GM21360 (cell line): ENCODE results near the gene TRAF5.
"Not testable (repeated sequence)": the region's sequence is repeated elsewhere in the genome, so short reads cannot be mapped to it uniquely, and the experiment has no call there.

ENCODE experiments used
- ATAC-seq: cut with Tn5 transposase; IDR thresholded peaks from one replicate; pipeline ENCODE4 v1.9.1; 2021; ENCODE audit warnings: mild to moderate bottlenecking, moderate library complexity; ENCODE audit not compliant: unreplicated experiment

TRAF5 gene

GRCh38 chr1:211376807-211377470 is 50.3 kb downstream of the TRAF5 start:
- no peak for ATAC-seq

- no peak for ATAC-seq
These were observed 51.2 kb downstream of the TRAF5 start for GRCh38 chr1:211377539-211378450.

GRCh38 chr1:211378844-211379243 is 52.2 kb downstream of the TRAF5 start:
- ATAC-seq = no peak

GRCh38 chr1:211379446-211379845 is 52.8 kb downstream of the TRAF5 start:
- ATAC-seq = no peak

- no peak for ATAC-seq
These were observed 55.0 kb downstream of the TRAF5 start for GRCh38 chr1:211381481-211382181.

GRCh38 chr1:211382182-211382713 is 55.6 kb downstream of the TRAF5 start:
- no peak for ATAC-seq

GRCh38 chr1:211382714-211383480 is 56.3 kb downstream of the TRAF5 start:
- peak; percentile 91 for ATAC-seq

DNA sequence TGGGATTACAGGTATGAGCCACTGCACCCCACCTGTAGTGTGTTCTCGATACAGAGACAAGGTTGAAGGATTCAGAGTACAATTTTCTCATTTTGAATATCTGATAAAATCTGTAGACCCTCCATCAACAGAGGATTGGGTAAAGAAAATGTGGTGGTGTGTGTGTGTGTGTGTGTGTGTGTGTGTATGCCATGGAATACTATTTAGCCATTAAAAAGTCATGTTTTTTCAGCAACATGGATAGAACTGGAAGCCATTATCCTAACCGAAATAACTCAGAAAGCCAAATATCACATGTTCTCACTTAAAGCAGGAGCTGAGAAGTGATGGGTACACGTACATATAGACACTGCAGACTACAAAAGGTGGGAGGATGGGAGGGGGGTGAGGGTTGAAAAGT is 57.9 kb downstream of the TRAF5 start:
- no peak for ATAC-seq

DNA sequence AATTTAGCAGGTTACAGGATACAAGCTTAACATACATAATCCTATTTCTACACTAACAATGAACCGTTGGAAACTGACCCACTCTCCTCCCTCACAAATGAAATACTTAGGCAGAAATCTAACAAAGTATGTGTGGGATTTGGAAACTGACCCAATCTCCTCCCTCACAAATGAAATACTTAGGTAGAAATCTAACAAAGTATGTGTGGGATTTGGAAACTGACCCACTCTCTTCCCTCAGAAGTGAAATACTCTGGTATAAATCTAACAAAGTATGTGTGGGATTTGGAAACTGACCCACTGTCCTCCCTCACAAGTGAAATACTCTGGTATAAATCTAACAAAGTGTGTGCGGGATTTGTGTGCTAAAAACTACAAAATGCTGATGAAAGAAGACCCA is 60.3 kb downstream of the TRAF5 start:
- ATAC-seq = no peak

DNA sequence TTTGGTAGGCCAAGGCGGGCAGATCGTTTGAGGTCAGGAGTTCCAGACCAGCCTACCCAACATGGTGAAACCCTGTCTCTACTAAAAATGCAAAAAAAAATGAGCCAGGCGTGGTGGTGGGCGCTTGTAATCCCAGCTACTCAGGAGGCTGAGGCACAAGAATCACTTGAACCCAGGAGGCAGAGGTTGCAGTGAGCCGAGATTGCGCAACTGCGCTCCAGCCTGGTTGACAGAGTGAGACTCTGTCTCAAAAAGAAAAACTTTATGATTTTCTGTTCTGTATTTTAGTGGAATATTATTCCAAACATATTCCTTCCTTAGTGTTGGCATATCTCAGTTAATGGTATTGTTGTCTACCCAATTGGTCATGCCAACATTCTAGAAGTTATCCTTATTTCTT is 64.2 kb downstream of the TRAF5 start:
- ATAC-seq = not testable (repeated sequence)

GRCh38 chr1:211393203-211393602 is 66.6 kb downstream of the TRAF5 start:
- ATAC-seq = no peak

- ATAC-seq = not testable (repeated sequence)
These were observed 71.8 kb downstream of the TRAF5 start for GRCh38 chr1:211398266-211398930.

GRCh38 chr1:211399851-211400393 is 73.3 kb downstream of the TRAF5 start:
- ATAC-seq = not testable (repeated sequence)

DNA sequence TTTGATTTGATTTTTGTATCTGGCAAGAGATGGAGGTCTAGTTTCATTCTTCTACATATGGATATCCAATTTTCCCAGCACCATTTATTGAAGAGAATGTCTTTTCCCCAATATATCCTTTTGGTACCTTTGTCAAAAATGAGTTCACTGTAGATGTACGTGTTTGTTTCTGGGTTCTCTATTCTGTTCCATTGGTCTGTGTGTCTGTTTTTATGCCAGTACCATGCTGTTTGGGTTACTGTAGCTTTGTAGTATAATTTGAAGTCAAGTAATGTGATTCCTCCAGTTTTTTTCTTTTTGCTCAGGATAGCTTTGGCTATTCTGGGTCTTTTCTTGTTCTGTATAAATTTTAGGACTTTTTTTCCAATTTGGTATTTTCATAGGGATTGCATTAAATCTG is 75.1 kb downstream of the TRAF5 start:
- not testable (repeated sequence) for ATAC-seq

GRCh38 chr1:211406086-211406485 is 79.5 kb downstream of the TRAF5 start:
- not testable (repeated sequence) for ATAC-seq

- not testable (repeated sequence) for ATAC-seq
These were observed 81.1 kb downstream of the TRAF5 start for GRCh38 chr1:211407749-211408148.

DNA sequence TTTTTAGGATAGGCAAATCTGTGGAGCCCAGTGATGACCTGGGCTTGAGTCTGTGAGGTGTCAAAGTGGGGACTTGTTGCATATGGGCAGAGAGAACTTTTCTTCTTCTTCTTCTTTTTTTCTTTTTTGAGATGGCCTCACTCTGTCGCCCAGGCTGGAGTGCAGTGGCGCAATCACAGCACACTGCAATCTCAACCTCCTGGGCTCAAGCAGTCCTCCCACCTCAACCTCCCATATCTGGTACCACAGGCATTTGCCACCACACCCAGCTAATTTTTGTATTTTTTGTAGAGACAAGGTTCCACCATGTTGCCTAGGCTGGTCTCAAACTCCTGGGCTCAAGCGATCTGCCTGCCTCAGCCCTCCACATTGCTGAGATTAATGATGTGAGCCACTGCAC is 85.0 kb downstream of the TRAF5 start:
- ATAC-seq = no peak

DNA sequence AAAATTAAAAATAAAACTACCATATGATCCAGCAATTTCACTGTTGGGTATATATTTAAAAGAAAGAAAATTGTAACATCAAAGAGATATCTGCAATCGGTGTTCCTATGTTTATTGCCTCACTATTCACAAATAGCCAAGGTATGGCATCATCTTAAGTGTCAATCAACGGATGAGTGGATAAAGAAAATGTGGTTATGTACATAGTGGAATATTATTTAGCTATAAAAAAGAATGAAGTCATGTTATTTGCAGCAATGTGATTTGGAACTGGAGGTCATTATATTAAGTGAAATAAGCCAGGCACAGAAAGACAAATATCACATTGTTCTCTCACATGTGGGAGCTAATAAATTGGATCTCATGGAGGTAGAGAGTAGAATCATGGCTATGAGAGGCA is 89.1 kb downstream of the TRAF5 start:
- no peak for ATAC-seq

DNA sequence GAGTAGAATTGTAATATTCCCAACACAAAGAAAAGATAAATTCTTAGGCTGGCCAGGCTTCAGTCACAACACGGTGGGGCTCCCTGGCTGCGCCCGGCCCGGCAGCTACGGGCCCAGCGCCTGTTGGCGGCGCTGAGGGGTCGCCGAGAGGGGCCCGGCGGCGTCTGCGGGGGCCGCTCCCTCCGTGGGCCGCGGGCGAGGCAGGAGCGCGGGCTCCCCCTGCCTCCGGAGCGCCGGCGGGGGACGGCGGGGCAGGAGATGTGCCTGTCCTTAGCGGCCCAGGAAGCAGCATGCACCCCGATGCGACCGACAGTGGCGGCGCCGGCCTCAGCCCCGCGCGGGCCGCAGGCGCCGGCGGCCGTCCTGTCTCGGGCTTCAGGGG is 89.6 kb downstream of the TRAF5 start:
- peak; percentile 63 for ATAC-seq
